H1 (cell line): ENCODE results near the gene YBX3.

Source experiments
- EZH2 ChIP-seq: fragments of 200-600 bp; sonication (generic); IDR thresholded peaks from 2 replicates; pipeline ENCODE4 v1.7.1; 2012; ENCODE audit warnings: low read depth, mild to moderate bottlenecking, moderate library complexity, low read length, inconsistent platforms; ENCODE audit not compliant: severe bottlenecking
- JUN ChIP-seq: IDR thresholded peaks from 2 replicates; pipeline ENCODE4 v1.6.1; 2011; ENCODE audit warnings: low read depth, mild to moderate bottlenecking, improper control_type of control experiment, low read length
- TF ChIP-seq, protein P1 (sequence below): IDR thresholded peaks from 2 replicates; pipeline ENCODE4 v1.6.1; 2012; ENCODE audit warnings: inconsistent platforms

DNA sequence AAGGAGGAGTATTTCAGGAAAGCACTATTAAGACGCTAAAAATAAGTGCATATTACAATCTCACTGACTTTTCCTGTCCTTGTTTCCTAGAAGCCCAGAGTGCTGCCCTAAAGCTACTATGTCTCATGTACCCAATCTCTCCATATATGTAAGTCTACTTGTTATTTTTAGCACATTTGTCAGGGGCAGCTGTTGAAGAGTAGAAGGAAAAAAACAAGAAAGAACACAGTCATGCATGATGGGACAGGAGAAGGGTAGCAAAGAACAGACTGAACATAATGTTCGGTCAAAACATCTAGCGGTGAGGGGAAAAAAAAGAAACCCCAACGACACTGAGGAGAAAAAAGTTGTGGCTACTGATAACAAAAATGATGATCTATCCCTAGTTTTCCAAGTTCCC is 14.3 kb downstream of the YBX3 start:
- TF ChIP-seq EZH2, result no peak
- no peak for TF ChIP-seq JUN
- TF ChIP-seq, protein P1, sequence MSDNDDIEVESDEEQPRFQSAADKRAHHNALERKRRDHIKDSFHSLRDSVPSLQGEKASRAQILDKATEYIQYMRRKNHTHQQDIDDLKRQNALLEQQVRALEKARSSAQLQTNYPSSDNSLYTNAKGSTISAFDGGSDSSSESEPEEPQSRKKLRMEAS, result no peak
